Hypothalamus (tissue), 51 donors: ENCODE data around the gene TMPRSS11B.
"Not testable (repeated sequence)": the region's sequence is repeated elsewhere in the genome, so short reads cannot be mapped to it uniquely, and the experiment has no call there.

Experiments
- DNase-seq, 51 donors: peaks; one replicate each; lab custom pipeline; 2025; lab: John Stamatoyannopoulos, UW

TMPRSS11B gene

GRCh38 chr4:68245594-68245993, at the start of gene TMPRSS11B:
TSS of gene TMPRSS11B (minus strand) at chr4:68245694. CDS start at chr4:68245558, 136 bp downstream.
- DNase-seq: no peak

GRCh38 chr4:68291256-68291655, 45.8 kb upstream of the TMPRSS11B start:
- DNase-seq: no peak

DNA sequence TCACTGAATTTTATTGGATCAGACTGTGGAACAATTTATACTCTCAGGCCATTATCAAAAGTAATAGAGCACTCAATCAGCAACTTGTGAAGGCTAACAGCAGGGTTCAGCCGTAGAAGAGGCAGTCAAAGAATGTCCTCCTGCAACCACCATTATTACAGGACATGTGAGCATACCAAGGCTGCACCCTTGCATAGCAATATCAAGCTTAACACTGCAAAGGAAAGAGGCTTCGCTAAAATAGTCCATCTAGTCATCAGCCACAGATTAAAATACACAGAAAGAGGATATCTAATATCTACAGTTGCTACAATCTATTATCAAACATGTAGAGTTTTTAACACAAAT, 42.9 kb upstream of the TMPRSS11B start:
- no peak for DNase-seq

GRCh38 chr4:68287704-68288392, 42.4 kb upstream of the TMPRSS11B start:
- DNase-seq: no peak

- DNase-seq: no peak
These were observed 38.2 kb upstream of the TMPRSS11B start for GRCh38 chr4:68283714-68284113.

GRCh38 chr4:68283095-68283494, 37.6 kb upstream of the TMPRSS11B start:
- no peak for DNase-seq

DNA sequence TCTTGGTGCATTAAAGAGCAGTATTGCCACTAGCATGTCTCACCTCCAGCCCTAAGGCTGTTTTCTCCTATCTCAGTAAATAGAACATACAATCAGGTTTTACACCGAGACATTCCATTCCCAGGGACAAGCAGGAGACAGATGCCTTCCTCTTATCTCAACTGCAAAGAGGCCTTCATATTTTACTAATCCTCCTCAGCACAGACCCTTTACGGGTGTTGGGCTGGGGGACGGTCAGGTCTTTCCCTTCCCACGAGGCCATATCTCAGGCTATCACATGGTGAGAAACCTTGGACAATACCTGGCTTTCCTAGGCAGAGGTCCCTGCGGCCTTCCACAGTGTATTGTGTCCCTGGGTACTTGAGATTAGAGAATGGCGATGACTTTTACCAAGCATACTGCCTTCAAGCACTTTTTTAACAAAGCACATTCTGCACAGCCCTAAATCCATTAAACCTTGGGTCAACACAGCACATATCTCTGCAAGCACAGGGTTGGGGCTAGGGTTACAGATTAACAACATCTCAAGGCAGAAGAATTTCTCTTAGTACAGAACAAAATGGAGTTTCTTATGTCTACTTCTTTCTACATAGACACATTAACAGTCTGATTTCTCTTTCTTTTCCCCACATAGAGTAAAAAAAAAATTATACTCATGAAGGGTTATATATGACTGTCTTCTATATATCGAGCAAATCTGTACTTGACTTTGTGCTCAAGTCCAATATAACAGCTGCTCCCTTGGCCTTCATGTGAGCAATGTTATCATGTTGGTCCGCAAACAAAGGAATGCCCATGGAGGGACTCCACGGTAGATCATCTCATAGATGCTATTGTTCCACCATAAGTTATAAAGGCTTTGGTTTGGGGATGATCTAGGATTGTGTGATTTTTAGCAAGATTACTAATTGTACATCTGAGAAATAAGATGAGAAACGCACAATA, 36.6 kb upstream of the TMPRSS11B start:
- DNase-seq: not testable (repeated sequence)

DNA sequence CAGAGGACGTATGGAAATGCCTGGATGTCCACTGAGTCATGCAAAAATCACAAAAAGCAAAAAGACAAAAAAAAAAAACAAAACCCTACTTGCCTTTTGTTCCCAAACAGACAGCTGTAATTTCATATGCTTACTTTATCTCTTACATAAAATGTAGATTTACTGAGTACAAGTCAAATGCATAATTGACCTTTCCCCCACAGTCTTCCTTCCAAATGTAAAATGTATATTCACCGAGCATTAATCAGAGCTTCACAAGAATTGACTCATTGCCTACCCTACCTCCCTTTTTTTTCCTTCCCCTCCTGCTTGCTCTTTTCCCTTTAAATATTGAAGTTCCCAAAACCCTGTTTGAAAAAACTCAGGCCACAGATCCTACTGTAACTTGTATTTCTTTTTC, 32.5 kb upstream of the TMPRSS11B start:
- no peak for DNase-seq

- no peak for DNase-seq
These were observed 32.1 kb upstream of the TMPRSS11B start for GRCh38 chr4:68277627-68278026.

- DNase-seq: no peak
These were observed 27.4 kb upstream of the TMPRSS11B start for GRCh38 chr4:68272860-68273259.

- no peak for DNase-seq
These were observed 26.9 kb upstream of the TMPRSS11B start for GRCh38 chr4:68272380-68272779.

DNA sequence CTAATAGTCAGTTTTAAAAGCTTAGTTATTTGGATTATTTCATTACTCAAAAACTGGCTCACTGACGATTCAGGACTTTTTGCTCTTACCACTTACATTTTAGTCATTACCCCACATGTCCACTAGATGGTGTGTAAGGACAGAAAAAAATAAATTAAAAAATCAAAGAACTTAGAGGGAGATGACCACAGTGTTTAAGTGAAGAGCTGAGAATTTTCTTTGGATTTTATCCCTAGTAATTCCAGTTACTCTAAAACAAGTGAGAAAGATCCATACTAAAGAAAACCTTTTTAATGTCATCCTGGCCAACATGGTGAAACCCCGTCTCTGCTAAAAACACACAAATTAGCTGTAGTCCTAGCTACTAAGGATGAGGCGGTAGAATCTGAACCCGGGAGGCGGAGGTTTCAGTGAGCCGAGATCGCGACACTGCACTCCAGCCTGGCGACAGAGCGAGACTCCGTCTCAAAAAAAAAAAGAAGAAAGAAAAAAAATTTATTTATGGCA, 26.4 kb upstream of the TMPRSS11B start:
- DNase-seq: peak in 2 of 51 donors; percentile 2 to 38

- DNase-seq: no peak
These were observed 22.0 kb upstream of the TMPRSS11B start for GRCh38 chr4:68267433-68267944.

DNA sequence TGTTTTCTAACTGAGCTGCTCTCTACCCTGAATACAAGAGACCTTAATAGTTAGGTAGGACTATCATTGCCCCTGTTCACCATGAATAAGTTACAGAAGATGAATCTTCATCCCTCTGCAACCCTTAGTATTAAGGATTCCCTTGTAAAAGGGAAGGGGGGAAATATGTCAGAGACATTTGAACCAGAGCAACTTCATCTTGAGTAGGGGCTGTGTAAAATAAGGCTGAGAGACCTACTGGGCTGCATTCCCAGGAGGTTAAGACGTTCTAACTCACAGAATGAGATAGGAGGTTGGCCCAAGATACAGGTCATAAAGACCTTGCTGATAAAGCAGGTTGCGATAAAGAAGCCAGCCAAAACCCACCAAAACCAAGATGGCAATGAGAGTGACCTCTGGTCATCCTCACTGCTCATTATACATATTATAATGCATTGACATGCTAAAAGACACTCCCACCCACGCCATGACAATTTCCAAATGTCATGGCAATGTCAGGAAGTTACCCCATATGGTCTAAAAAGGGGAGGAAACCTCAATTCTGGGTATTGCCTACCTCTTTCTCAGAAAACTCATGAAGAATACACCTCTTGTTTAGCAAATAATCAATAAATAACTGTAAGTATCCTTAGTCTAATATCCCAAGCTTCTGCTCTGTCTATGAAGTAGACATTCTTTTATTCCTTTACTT, 19.5 kb upstream of the TMPRSS11B start:
- DNase-seq: no peak

GRCh38 chr4:68259191-68259590, 13.7 kb upstream of the TMPRSS11B start:
- no peak for DNase-seq

GRCh38 chr4:68257719-68258118, 12.2 kb upstream of the TMPRSS11B start:
- DNase-seq: no peak

DNA sequence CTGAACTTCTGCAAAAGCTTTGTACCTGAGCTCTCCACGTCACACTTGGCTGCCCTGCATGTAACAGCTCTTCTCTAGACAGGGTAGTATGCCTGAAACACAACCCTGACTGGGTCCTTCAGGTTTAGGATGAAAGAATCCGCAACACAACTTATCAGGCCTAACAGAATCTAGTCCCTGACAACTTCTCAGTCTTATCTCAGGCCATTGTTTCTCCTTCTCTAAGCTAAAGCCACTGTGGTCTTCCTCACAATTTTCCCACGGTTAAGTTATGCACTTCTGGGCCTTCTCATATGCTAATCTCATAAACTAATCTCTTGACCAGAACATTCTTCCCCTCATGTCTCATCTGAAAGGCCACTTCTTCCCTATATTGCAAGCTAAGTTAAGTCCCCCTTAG, 10.8 kb upstream of the TMPRSS11B start:
- DNase-seq: no peak

DNA sequence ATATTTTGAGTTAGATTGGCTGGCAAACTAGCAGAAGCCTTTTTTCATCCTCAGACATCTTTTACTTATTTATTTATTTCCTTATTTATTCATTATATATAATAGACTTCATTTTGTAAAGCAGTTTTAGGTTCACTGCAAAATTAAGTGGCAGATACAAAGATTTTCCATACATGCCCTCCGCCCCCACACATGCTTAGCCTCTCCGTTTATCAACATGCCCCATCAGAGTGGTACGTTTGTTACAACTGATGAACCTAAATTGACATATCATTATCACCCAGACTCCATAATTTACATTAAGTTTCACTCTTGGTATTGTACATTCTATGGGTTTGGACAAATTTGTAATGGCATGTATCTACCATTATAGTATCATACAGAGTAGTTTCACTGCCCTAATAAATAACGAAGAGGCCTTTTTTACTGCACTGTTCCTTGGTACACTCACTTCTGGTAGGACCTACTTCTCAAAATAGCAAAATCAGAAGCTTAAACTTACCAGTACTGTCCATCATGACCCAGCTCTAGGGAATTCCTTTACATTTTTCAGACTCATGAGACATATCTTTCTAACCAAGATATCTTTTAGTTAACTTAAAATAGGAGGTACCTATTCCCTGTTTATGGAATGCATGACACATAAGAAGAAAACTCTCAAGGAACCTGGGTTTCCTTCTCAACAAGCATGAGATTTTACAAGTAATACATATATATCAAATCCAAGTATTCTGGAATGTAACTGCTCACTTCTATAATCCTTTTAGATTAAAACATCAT, 4.8 kb upstream of the TMPRSS11B start:
- no peak for DNase-seq

- no peak for DNase-seq
These were observed 3.9 kb upstream of the TMPRSS11B start for GRCh38 chr4:68249434-68249833.

DNA sequence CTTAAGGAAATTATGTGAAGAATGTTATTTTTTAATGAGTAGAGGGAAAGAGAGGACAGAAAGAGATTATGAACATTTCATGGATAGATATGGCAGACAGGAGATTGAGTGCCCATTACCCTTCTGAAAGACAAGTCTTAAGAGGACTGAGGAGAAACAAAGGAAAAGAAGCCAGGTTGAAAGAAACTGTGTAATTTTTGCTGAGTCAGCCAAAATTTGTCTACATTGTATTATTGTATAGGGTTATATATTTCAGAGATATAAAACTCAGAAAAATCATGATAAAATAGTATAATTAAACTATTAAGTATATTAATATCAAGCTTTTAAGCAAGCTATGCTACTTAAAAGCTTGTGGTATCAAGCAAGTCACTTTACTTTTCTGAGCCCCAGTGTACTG, 4.9 kb downstream of the TMPRSS11B start:
- no peak for DNase-seq
